Panc1 (cell line): ENCODE data around the gene ERO1B. TPM values are rescaled to one million over a fixed set of nuclear protein-coding genes. Genes with fewer than 3 reads are reported as not detected.

Source experiments
- ATAC-seq: fragments of 200-7000 bp; cut with Tn5 transposase; 2 replicates; pipeline ENCODE4 v1.9.1; 2020; ENCODE audit warnings: mild to moderate bottlenecking, moderate library complexity
- BruUV-seq: library from RNA; stranded (reverse); fragments of 400-500 nt; replicated peaks from 2 replicates; lab custom pipeline; 2021; lab: Mats Ljungman, UMichigan
- CTCF ChIA-PET: fragments of 300-600 bp; sonication (Branson Sonifier 250); formaldehyde crosslinking; loops from one replicate; lab custom pipeline; 2022; ENCODE audit warnings: antibody characterized with exemption; lab: Charles Lee
- POLR2A ChIA-PET: fragments of 300-600 bp; sonication (Branson Sonifier 250); formaldehyde crosslinking; loops from one replicate; lab custom pipeline; 2022; ENCODE audit warnings: antibody characterized with exemption; lab: Charles Lee
- DNase-seq: peaks from one replicate; pipeline ENCODE4 v3.0.0-alpha.2; 2010; ENCODE audit warnings: low read depth, low spot score
- H3K27ac ChIP-seq: 2 replicates; pipeline ENCODE4 v1.5.1; 2011; ENCODE audit warnings: mild to moderate bottlenecking, low read length, inconsistent platforms
- H3K27me3 ChIP-seq: fragments of 200-500 bp; sonication (Bioruptor generic); 2 replicates; pipeline ENCODE4 v1.6.0; 2014; ENCODE audit warnings: low read length, inconsistent platforms; ENCODE audit not compliant: control insufficient read depth, insufficient read depth
- H3K36me3 ChIP-seq: fragments of 200-500 bp; sonication (Bioruptor generic); 2 replicates; pipeline ENCODE4 v1.5.1; 2014; ENCODE audit warnings: inconsistent platforms, mild to moderate bottlenecking, low read length, moderate library complexity; ENCODE audit not compliant: control insufficient read depth, insufficient read depth
- H3K4me1 ChIP-seq: 2 replicates; pipeline ENCODE4 v1.5.1; 2011; ENCODE audit warnings: inconsistent platforms, mild to moderate bottlenecking, low read length, moderate library complexity; ENCODE audit not compliant: control insufficient read depth, insufficient read depth
- H3K4me3 ChIP-seq, 2 experiments: 2 replicates each; pipeline ENCODE4 v1.5.1; 2011 to 2012; ENCODE audit warnings: low read depth in 2 of 2, low read length in 2 of 2, mild to moderate bottlenecking in 2 of 2, inconsistent platforms in 1 of 2, moderate library complexity in 1 of 2
- H3K9me3 ChIP-seq: fragments of 200-500 bp; sonication (Bioruptor generic); 2 replicates; pipeline ENCODE4 v1.5.1; 2014; ENCODE audit warnings: low read depth, mild to moderate bottlenecking, inconsistent platforms, low read length, moderate library complexity; ENCODE audit not compliant: control insufficient read depth, insufficient read depth
- CTCF ChIP-seq: fragments of 450-650 bp; IDR thresholded peaks from 2 replicates; pipeline ENCODE4 v1.5.1; 2017; ENCODE audit warnings: mild to moderate bottlenecking
- POLR2AphosphoS5 ChIP-seq: IDR thresholded peaks from 2 replicates; pipeline ENCODE4 v1.6.1; 2012; ENCODE audit warnings: mild to moderate bottlenecking, low read depth, low read length, moderate library complexity
- SIN3A ChIP-seq: IDR thresholded peaks from 2 replicates; pipeline ENCODE4 v1.6.1; 2012; ENCODE audit warnings: low read depth, mild to moderate bottlenecking, low read length, moderate library complexity, borderline replicate concordance; ENCODE audit not compliant: insufficient read depth
- TCF7L2 ChIP-seq: IDR thresholded peaks from 2 replicates; pipeline ENCODE4 v1.6.1; 2011; ENCODE audit warnings: mild to moderate bottlenecking, low read depth, low read length, inconsistent platforms
- in situ Hi-C: cut with HindIII; loops from 2 replicates; pipeline ENCODE4 v1.10.0; 2016; ENCODE audit warnings: low sequenced_read_pairs, low pct_unique_long_range_greater_than_20kb
- intact Hi-C: fragments of 100-400 bp; cut with micrococcal nuclease; formaldehyde crosslinking; loops from one replicate; pipeline ENCODE4 v1.10.0; 2022; ENCODE audit not compliant: unreplicated experiment
- total RNA-seq: library from RNA; stranded (reverse); gene quantifications from one replicate; pipeline ENCODE4 v1.2.1, GENCODE V29; 2021; ENCODE audit not compliant: unreplicated experiment
- TF ChIP-seq, protein P1 (sequence below), 2 experiments: IDR thresholded peaks; 2 replicates each; pipeline ENCODE4 v1.6.1; 2011 to 2012; ENCODE audit warnings: low read depth in 2 of 2, control low read depth in 1 of 2, low read length in 1 of 2, mild to moderate bottlenecking in 1 of 2, moderate library complexity in 1 of 2; ENCODE audit not compliant: insufficient read depth in 1 of 2

The ERO1B gene
- total RNA-seq, 1 experiment from 2014 or later: 19.9 TPM

DNA sequence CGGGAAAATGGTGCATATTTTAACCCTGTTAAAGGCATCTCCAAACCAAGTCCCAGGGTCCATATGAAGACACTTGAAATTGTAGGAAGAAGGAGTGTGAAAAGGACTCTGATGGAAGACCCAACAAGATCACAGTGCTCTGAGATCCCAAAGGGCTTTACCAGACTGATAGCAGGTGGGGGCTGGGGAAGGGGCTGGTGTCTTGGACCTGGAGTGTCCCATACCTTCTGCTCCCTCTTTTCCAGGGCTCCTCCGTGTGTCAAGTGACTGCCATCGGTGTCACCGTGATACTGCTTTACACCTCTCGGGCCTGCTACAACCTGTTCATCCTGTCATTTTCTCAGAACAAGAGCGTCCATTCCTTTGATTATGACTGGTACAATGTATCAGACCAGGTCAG lies 102.1 kb downstream of the ERO1B start:
- Histone ChIP-seq H3K27ac (no peak overlapping the region), H3K36me3 (no peaks in the 10 kb centered on the region), H3K9me3 (no peaks in the 10 kb centered on the region), H3K4me3 (no peak overlapping the region), H3K4me1 (no peaks in the 10 kb centered on the region), H3K27me3 (no peaks in the 10 kb centered on the region)
- ChIA-PET POLR2A (interaction anchor here (0.6 kb wide), 1 partner anchor 155 kb away, joined by 5 read pairs; no protein-coding TSS in a partner anchor), CTCF (interaction anchor here (0.6 kb wide), 1 partner anchor 311 kb away, joined by 3 read pairs; no protein-coding TSS in a partner anchor)
- DNase-seq (no peak), ATAC-seq (no peak)
- TF ChIP-seq CTCF (no peak), POLR2AphosphoS5 (no peak), TCF7L2 (no peak), SIN3A (no peak)
- TF ChIP-seq, protein P1, sequence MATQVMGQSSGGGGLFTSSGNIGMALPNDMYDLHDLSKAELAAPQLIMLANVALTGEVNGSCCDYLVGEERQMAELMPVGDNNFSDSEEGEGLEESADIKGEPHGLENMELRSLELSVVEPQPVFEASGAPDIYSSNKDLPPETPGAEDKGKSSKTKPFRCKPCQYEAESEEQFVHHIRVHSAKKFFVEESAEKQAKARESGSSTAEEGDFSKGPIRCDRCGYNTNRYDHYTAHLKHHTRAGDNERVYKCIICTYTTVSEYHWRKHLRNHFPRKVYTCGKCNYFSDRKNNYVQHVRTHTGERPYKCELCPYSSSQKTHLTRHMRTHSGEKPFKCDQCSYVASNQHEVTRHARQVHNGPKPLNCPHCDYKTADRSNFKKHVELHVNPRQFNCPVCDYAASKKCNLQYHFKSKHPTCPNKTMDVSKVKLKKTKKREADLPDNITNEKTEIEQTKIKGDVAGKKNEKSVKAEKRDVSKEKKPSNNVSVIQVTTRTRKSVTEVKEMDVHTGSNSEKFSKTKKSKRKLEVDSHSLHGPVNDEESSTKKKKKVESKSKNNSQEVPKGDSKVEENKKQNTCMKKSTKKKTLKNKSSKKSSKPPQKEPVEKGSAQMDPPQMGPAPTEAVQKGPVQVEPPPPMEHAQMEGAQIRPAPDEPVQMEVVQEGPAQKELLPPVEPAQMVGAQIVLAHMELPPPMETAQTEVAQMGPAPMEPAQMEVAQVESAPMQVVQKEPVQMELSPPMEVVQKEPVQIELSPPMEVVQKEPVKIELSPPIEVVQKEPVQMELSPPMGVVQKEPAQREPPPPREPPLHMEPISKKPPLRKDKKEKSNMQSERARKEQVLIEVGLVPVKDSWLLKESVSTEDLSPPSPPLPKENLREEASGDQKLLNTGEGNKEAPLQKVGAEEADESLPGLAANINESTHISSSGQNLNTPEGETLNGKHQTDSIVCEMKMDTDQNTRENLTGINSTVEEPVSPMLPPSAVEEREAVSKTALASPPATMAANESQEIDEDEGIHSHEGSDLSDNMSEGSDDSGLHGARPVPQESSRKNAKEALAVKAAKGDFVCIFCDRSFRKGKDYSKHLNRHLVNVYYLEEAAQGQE (IDR thresholded peaks at IDR 0.05; ENCODE audit: insufficient read depth in 1 of 2, low read depth in 2 of 2, low read length in 1 of 2): no peak
- intact Hi-C loops (no loop called here), in situ Hi-C loops (no loop called here)
- BruUV-seq: no TSS peak

- Histone ChIP-seq H3K27ac (no peak overlapping the region), H3K9me3 (no peaks in the 10 kb centered on the region), H3K4me3 (no peak overlapping the region), H3K36me3 (no peaks in the 10 kb centered on the region), H3K4me1 (no peaks in the 10 kb centered on the region), H3K27me3 (no peaks in the 10 kb centered on the region)
- ChIA-PET POLR2A (no interaction called here), CTCF (interaction anchor here (0.6 to 0.7 kb wide), 2 partner anchors 44 to 165 kb away, joined by 3 to 7 read pairs; no protein-coding TSS in a partner anchor)
- BruUV-seq: no TSS peak
- in situ Hi-C loops: no loop called here
- intact Hi-C loops: no loop called here
- TF ChIP-seq POLR2AphosphoS5 (no peak), CTCF (no peak), SIN3A (no peak), TCF7L2 (no peak)
- TF ChIP-seq, protein P1 (IDR thresholded peaks at IDR 0.05; ENCODE audit: insufficient read depth in 1 of 2, low read depth in 2 of 2, low read length in 1 of 2): no peak
- 0 out of 2 replicates have a peak, but pooled peaks have one; percentile 39 for ATAC-seq
- no peak for DNase-seq
These were observed 105.1 kb downstream of the ERO1B start for GRCh38 chr1:236176337-236177336.
